Astrocyte of the spinal cord (primary cell): ENCODE results near the gene SREBF2.

Experiments
- DNase-seq: peaks from one replicate; pipeline ENCODE4 v3.0.0; 2011; ENCODE audit warnings: low read depth, low spot score
- H3K4me3 ChIP-seq: 2 replicates; pipeline ENCODE4 v1.5.1; 2011; ENCODE audit warnings: low read depth, mild to moderate bottlenecking, low read length, moderate library complexity
- CTCF ChIP-seq: IDR thresholded peaks from 2 replicates; pipeline ENCODE4 v1.5.1; 2012; ENCODE audit warnings: low read depth, mild to moderate bottlenecking, low read length, inconsistent platforms
- in situ Hi-C: cut with HindIII; loops from 2 replicates; pipeline ENCODE4 v1.10.0; 2017; ENCODE audit warnings: low sequenced_read_pairs

Gene SREBF2

DNA sequence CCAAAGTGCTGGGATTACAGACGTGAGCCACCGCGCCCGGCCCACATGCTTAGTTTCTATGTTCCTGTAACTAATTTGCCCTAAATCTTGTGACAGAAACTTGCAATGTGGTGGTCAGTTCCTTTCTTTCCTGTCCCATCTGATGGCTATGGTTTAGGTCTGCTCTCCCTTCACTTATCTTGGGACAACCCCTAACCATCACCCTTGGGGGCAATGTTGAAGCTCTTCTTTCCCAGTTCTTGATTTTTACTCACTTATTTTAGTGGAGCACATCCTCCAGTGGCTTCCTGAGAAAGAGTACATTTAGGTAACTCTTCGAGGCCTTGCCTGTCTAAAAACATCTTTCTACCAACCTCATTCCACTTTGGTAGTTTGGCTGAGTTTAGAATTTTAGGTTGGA lies 7.3 kb downstream of the SREBF2 start:
- no peak for DNase-seq
- in situ Hi-C loops: no loop called here
- TF ChIP-seq CTCF: no peak
- no peak overlapping the region for H3K4me3 ChIP-seq

DNA sequence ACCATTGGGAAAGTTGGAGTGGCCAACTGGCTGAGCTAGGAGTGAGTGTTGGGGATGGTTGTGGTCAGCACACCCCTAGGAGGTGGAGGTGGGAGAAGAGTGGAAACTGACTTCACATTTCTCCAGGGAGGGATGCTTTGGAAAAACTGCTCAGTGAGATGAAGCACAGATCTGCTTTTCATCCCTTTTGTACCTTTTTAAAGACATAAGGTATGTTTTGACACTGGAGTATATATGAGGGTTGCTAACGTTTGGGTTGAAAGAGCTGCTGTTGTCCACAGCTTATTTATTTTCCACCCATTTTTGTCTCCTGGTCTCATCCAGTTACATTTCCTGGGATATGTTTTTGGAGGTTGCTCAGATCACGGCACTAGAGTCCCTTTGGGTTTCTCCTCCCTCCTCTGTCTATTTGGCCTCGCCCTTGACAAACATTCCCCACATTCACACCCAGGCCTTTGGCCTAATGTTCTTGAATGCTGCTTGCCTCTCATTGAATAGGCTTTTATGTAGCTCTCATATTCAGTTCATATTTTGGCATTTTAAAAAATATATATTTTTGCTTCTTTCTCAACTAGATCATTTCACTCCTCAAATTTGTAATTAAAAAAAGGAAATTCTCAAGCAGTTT lies 8.3 kb downstream of the SREBF2 start:
- H3K4me3 ChIP-seq: no peak overlapping the region
- no peak for TF ChIP-seq CTCF
- in situ Hi-C loops: no loop called here

GRCh38 chr22:41842996-41843970 lies 10.4 kb downstream of the SREBF2 start:
- DNase-seq: no peak
- in situ Hi-C loops: no loop called here
- no peak overlapping the region for H3K4me3 ChIP-seq
- no peak for TF ChIP-seq CTCF

More for the DNA sequence above, 8.3 kb downstream of the SREBF2 start:
- DNase-seq: no peak

- H3K4me3 ChIP-seq: no peak overlapping the region
- DNase-seq: no peak
- no peak for TF ChIP-seq CTCF
- in situ Hi-C loops: no loop called here
These were observed 11.1 kb downstream of the SREBF2 start for GRCh38 chr22:41844036-41844435.

DNA sequence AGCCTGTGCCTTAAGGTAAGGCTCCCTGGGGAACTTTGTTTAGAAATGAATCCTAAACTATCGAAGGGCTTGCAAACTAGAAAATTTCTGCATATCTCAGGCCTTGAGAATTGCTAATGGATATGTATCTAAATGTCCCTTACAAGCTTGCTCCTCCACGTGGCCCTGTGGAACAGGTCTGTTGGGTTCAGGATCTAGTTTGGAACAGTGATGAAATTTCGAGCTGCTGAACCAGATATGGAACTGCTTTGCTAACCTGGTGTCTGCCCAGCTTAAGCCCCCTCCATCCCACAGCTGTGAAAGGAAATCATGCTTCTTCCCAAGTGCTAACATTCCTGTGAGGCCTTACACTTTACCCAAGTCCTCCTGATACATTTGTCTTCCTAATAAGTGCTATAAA lies 11.6 kb downstream of the SREBF2 start:
- no peak for TF ChIP-seq CTCF
- no peak for DNase-seq
- in situ Hi-C loops: no loop called here
- H3K4me3 ChIP-seq: no peak overlapping the region

GRCh38 chr22:41845380-41846267 lies 12.7 kb downstream of the SREBF2 start:
- TF ChIP-seq CTCF: no peak
- no peak overlapping the region for H3K4me3 ChIP-seq
- DNase-seq: no peak
- in situ Hi-C loops: no loop called here
